GM19351 (cell line): ENCODE results near the gene PLEKHH3.

Experiments
- ATAC-seq: cut with Tn5 transposase; IDR thresholded peaks from one replicate; pipeline ENCODE4 v1.9.1; 2021; ENCODE audit warnings: mild to moderate bottlenecking, moderate library complexity; ENCODE audit not compliant: unreplicated experiment

The PLEKHH3 gene

GRCh38 chr17:42676424-42677011, at the start of gene PLEKHH3:
PLEKHH3 (minus strand) TSS chr17:42676994; CDS start chr17:42676563, 431 bp downstream.
- no peak for ATAC-seq

GRCh38 chr17:42725143-42725542, 48.3 kb upstream of the PLEKHH3 start:
- no peak for ATAC-seq

- ATAC-seq, result no peak
These were observed 46.8 kb upstream of the PLEKHH3 start for GRCh38 chr17:42723636-42724035.

GRCh38 chr17:42720996-42721583, 44.3 kb upstream of the PLEKHH3 start:
- no peak for ATAC-seq

- ATAC-seq, result no peak
These were observed 32.8 kb upstream of the PLEKHH3 start for GRCh38 chr17:42709561-42709960.

GRCh38 chr17:42708588-42708987, 31.8 kb upstream of the PLEKHH3 start:
- ATAC-seq, result no peak

- no peak for ATAC-seq
These were observed 29.9 kb upstream of the PLEKHH3 start for GRCh38 chr17:42706732-42707131.

GRCh38 chr17:42704837-42705494, 28.2 kb upstream of the PLEKHH3 start:
- peak; percentile 77 for ATAC-seq

GRCh38 chr17:42704490-42704836, 27.7 kb upstream of the PLEKHH3 start:
- no peak for ATAC-seq

GRCh38 chr17:42702446-42702845, 25.7 kb upstream of the PLEKHH3 start:
- ATAC-seq, result no peak

- no peak for ATAC-seq
These were observed 23.9 kb upstream of the PLEKHH3 start for GRCh38 chr17:42700586-42701289.

- no peak for ATAC-seq
These were observed 22.6 kb upstream of the PLEKHH3 start for GRCh38 chr17:42699415-42699740.

- no peak for ATAC-seq
These were observed 22.1 kb upstream of the PLEKHH3 start for GRCh38 chr17:42698736-42699414.

- ATAC-seq, result no peak
These were observed 20.5 kb upstream of the PLEKHH3 start for GRCh38 chr17:42697108-42697811.

GRCh38 chr17:42695500-42695899, 18.7 kb upstream of the PLEKHH3 start:
- no peak for ATAC-seq

- no peak for ATAC-seq
These were observed 17.7 kb upstream of the PLEKHH3 start for GRCh38 chr17:42694524-42694923.

GRCh38 chr17:42692489-42692888, 15.7 kb upstream of the PLEKHH3 start:
- no peak for ATAC-seq

GRCh38 chr17:42691021-42691545, 14.3 kb upstream of the PLEKHH3 start:
- no peak for ATAC-seq

- no peak for ATAC-seq
These were observed 13.8 kb upstream of the PLEKHH3 start for GRCh38 chr17:42690596-42690995.

GRCh38 chr17:42687707-42688320, 11.0 kb upstream of the PLEKHH3 start:
- ATAC-seq, result no peak
